ENCODE data around the gene GRID1.

DNA sequence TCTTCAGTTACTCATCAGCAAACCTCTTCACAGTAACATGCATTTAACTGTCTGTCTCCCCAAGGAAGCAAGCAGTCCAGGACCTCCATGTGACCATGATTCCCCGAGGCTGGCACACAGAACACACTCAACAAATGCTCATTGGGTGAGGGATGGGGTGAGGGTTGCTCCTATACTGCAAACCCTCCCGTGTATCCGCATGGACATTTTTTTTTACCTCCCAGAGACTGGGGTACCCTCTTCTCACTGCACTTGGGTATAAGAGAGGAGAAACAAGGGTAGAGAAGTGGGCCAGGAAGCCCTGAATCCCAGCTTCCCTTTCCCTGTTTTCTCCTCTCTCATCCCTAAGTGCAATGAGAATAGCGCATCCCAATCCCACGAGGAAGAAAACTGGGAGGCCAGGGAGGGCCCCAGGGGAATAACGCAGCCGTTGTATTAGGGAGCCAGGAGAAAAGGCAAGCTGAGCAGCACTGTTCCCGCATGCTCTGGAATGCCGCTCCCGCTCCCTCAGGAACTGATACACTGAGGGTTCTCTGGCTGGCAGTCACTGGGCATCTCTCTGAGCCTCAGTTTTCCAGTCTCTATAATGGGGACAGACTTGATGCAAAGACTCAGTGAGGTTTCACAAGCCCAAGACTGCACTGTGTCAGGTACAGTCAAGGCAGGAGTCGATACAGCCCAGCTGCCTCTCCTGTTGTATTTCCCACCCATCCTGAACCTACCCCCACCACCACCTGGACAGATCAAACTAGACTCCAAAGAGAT lies 134.6 kb downstream of the GRID1 start:
- TF ChIP-seq, protein P1, sequence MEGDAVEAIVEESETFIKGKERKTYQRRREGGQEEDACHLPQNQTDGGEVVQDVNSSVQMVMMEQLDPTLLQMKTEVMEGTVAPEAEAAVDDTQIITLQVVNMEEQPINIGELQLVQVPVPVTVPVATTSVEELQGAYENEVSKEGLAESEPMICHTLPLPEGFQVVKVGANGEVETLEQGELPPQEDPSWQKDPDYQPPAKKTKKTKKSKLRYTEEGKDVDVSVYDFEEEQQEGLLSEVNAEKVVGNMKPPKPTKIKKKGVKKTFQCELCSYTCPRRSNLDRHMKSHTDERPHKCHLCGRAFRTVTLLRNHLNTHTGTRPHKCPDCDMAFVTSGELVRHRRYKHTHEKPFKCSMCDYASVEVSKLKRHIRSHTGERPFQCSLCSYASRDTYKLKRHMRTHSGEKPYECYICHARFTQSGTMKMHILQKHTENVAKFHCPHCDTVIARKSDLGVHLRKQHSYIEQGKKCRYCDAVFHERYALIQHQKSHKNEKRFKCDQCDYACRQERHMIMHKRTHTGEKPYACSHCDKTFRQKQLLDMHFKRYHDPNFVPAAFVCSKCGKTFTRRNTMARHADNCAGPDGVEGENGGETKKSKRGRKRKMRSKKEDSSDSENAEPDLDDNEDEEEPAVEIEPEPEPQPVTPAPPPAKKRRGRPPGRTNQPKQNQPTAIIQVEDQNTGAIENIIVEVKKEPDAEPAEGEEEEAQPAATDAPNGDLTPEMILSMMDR (IDR thresholded peaks at IDR 0.05) = no peak
- no peak for TF ChIP-seq POLR2A (IDR thresholded peaks at IDR 0.05)
